ENCODE measurements around the gene CYP3A5. TPM values are rescaled to one million over a fixed set of nuclear protein-coding genes. Genes with fewer than 3 reads are reported as not detected.
"Not testable (repeated sequence)": the region's sequence is repeated elsewhere in the genome, so short reads cannot be mapped to it uniquely, and the experiment has no call there.

CYP3A5 gene
- total and polyA plus RNA-seq, 5 donors from 2014 or later: 0.24 to 0.92 (median 0.74) TPM; not detected in 1

DNA sequence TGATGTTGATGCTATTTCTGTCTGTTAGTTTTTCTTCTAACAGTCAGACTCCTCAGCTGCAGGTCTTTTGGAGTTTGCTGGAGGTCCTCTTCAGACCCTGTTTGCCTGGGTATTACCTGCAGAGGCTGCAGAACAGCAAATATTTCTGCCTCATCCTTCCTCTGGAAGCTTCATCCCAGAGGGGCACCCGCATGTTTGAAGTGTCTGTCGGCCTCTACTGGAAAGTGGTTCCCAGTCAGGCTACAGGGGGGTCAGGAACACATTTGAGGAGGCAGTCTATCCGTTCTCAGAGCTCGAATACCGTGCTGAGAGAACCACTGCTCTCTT is 13.3 kb upstream of the CYP3A5 start:
- no peak overlapping the region for H3K4me3 Mint-ChIP-seq
- peaks cover 4% of the 10 kb centered on the region for H3K36me3 Mint-ChIP-seq
- Histone ChIP-seq H3K4me1 (ENCODE audit: control insufficient read depth, insufficient read depth, low read length, poor library complexity, severe bottlenecking) (no peaks in the 10 kb centered on the region), H3K27ac (ENCODE audit: insufficient read depth, low read length, poor library complexity, severe bottlenecking) (no peak overlapping the region), H3K27me3 (ENCODE audit: control insufficient read depth, insufficient read depth, low read length) (no peaks in the 10 kb centered on the region), H3K4me3 (ENCODE audit: low read depth, low read length) (no peak overlapping the region), H3K36me3 (ENCODE audit: control insufficient read depth, insufficient read depth, low read length) (no peaks in the 10 kb centered on the region), H3K9me3 (ENCODE audit: control insufficient read depth in 2 of 2, low read length in 2 of 2) (peaks cover 0 to 1% of the 10 kb centered on the region in 2 experiments)
- no peak for ATAC-seq (ENCODE audit: low read depth in 2 of 2)
- H3K27me3 Mint-ChIP-seq: peaks cover 9% of the 10 kb centered on the region
- H3K9me3 Mint-ChIP-seq: peaks cover 0 to 21% (median 5%) of the 10 kb centered on the region in 7 donors
- DNase-seq: no peak
- H3K4me1 Mint-ChIP-seq: peaks cover 0 to 5% (median 0%) of the 10 kb centered on the region in 4 donors
- H3K27ac Mint-ChIP-seq: peak overlapping the region in 1 of 3 donors; percentile 12

DNA sequence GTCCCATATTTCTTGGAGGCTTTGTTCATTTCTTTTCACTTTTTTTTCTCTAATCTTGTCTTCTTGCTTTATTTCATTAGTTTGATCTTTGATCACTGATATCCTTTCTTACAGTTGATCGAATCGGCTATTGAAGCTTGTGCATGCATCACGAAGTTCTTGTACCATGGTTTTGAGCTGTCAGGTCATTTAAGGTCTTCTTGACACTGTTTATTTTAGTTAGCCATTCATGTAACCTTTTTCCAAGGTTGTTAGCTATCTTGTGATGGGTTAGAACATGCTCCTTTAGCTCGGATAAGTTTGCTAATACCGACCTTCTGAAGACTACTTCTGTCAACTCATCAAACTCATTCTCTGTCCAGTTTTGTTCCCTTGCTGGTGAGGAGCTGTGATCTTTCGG is 12.8 kb upstream of the CYP3A5 start:
- H3K4me3 ChIP-seq (ENCODE audit: low read depth, low read length); H3K36me3 ChIP-seq (ENCODE audit: control insufficient read depth, insufficient read depth, low read length); H3K36me3 Mint-ChIP-seq; H3K27ac ChIP-seq (ENCODE audit: insufficient read depth, low read length, poor library complexity, severe bottlenecking); H3K4me1 ChIP-seq (ENCODE audit: control insufficient read depth, insufficient read depth, low read length, poor library complexity, severe bottlenecking); H3K27ac Mint-ChIP-seq; H3K4me3 Mint-ChIP-seq; H3K27me3 ChIP-seq (ENCODE audit: control insufficient read depth, insufficient read depth, low read length); DNase-seq; H3K4me1 Mint-ChIP-seq; H3K9me3 ChIP-seq (ENCODE audit: control insufficient read depth in 2 of 2, low read length in 2 of 2); ATAC-seq (ENCODE audit: low read depth in 2 of 2): not testable (repeated sequence)
- H3K27me3 Mint-ChIP-seq: peaks cover 11% of the 10 kb centered on the region
- peaks cover 0 to 22% (median 5%) of the 10 kb centered on the region in 7 donors for H3K9me3 Mint-ChIP-seq

DNA sequence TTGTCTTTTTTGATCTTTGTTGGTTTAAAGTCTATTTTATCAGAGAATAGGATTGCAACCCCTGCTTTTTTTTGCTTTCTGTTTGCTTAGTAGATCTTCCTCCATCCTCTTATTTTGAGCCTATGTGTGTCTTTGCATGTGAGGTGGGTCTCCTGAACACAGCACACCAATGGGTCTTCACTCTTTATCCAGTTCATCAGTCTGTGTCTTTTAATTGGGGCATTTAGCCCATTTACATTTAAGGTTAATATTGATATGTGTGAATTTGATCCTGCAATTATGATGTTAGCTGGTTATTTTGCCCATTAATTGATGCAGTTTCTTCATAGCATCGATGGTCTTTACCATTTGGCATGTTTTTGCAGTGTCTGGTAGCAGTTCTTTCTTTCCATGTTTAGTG is 11.9 kb upstream of the CYP3A5 start:
- not testable (repeated sequence) for H3K36me3 ChIP-seq (ENCODE audit: control insufficient read depth, insufficient read depth, low read length); H3K4me3 ChIP-seq (ENCODE audit: low read depth, low read length); DNase-seq; H3K4me1 Mint-ChIP-seq; H3K36me3 Mint-ChIP-seq; H3K9me3 ChIP-seq (ENCODE audit: control insufficient read depth in 2 of 2, low read length in 2 of 2); ATAC-seq (ENCODE audit: low read depth in 2 of 2); H3K27ac ChIP-seq (ENCODE audit: insufficient read depth, low read length, poor library complexity, severe bottlenecking); H3K27ac Mint-ChIP-seq; H3K27me3 ChIP-seq (ENCODE audit: control insufficient read depth, insufficient read depth, low read length); H3K4me1 ChIP-seq (ENCODE audit: control insufficient read depth, insufficient read depth, low read length, poor library complexity, severe bottlenecking); H3K4me3 Mint-ChIP-seq
- Mint-ChIP-seq H3K9me3 (peaks cover 0 to 24% (median 5%) of the 10 kb centered on the region in 7 donors), H3K27me3 (peaks cover 15% of the 10 kb centered on the region)

DNA sequence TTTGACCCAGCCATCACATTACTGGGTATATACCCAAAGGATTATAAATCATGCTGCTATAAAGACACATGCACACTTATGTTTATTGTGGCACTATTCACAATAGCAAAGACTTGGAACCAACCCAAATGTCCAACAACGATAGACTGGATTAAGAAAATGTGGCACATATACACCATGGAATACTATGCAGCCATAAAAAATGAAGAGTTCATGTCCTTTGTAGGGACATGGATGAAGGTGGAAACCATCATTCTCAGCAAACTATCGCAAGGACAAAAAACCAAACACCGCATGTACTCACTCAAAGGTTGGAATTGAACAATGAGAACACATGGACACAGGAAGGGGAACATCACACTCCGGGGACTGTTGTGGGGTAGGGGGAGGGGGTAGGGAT is 11.1 kb upstream of the CYP3A5 start:
- not testable (repeated sequence) for H3K4me3 Mint-ChIP-seq; H3K4me1 ChIP-seq (ENCODE audit: control insufficient read depth, insufficient read depth, low read length, poor library complexity, severe bottlenecking); ATAC-seq (ENCODE audit: low read depth in 2 of 2); H3K4me3 ChIP-seq (ENCODE audit: low read depth, low read length); H3K27me3 ChIP-seq (ENCODE audit: control insufficient read depth, insufficient read depth, low read length); H3K36me3 ChIP-seq (ENCODE audit: control insufficient read depth, insufficient read depth, low read length); H3K4me1 Mint-ChIP-seq; DNase-seq; H3K27ac ChIP-seq (ENCODE audit: insufficient read depth, low read length, poor library complexity, severe bottlenecking); H3K9me3 ChIP-seq (ENCODE audit: control insufficient read depth in 2 of 2, low read length in 2 of 2); H3K27ac Mint-ChIP-seq; H3K36me3 Mint-ChIP-seq
- H3K9me3 Mint-ChIP-seq: peaks cover 0 to 24% (median 5%) of the 10 kb centered on the region in 7 donors
- H3K27me3 Mint-ChIP-seq: peaks cover 15% of the 10 kb centered on the region

DNA sequence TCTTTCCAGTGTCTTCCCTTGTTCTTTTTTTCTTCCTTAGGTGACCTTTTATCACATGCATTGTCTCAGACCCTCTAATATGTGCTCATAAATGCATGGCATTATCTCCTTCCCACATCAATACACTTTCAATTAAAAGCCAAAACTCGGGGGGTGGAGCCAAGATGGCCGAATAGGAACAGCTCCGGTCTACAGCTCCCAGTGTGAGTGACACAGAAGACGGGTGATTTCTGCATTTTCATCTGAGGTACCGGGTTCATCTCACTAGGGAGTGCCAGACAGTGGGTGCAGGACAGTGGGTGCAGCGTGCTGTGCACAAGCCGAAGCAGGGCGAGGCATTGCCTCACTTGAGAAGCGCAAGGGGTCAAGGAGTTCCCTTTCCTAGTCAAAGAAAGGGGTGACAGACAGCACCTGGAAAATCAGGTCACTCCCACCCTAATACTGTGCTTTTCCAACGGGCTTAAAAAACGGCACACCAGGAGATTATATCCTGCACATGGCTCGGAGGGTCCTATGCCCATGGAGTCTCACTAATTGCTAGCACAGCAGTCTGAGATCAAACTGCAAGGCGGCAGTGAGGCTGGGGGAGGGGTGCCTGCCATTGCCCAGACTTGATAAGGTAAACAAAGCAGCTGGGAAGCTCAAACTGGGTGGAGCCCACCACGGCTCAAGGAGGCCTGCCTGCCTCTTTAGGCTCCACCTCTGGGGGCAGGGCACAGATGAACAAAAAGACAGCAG is 6.2 kb upstream of the CYP3A5 start:
- not testable (repeated sequence) for H3K9me3 ChIP-seq (ENCODE audit: control insufficient read depth in 2 of 2, low read length in 2 of 2); H3K4me1 Mint-ChIP-seq; H3K27me3 ChIP-seq (ENCODE audit: control insufficient read depth, insufficient read depth, low read length); H3K4me3 ChIP-seq (ENCODE audit: low read depth, low read length); H3K4me1 ChIP-seq (ENCODE audit: control insufficient read depth, insufficient read depth, low read length, poor library complexity, severe bottlenecking); H3K36me3 ChIP-seq (ENCODE audit: control insufficient read depth, insufficient read depth, low read length); ATAC-seq (ENCODE audit: low read depth in 2 of 2); H3K27ac ChIP-seq (ENCODE audit: insufficient read depth, low read length, poor library complexity, severe bottlenecking); H3K4me3 Mint-ChIP-seq; H3K27ac Mint-ChIP-seq; DNase-seq
- Mint-ChIP-seq H3K36me3 (peaks cover 15% of the 10 kb centered on the region), H3K27me3 (peaks cover 11% of the 10 kb centered on the region), H3K9me3 (peaks cover 1 to 16% (median 3%) of the 10 kb centered on the region in 7 donors)

DNA sequence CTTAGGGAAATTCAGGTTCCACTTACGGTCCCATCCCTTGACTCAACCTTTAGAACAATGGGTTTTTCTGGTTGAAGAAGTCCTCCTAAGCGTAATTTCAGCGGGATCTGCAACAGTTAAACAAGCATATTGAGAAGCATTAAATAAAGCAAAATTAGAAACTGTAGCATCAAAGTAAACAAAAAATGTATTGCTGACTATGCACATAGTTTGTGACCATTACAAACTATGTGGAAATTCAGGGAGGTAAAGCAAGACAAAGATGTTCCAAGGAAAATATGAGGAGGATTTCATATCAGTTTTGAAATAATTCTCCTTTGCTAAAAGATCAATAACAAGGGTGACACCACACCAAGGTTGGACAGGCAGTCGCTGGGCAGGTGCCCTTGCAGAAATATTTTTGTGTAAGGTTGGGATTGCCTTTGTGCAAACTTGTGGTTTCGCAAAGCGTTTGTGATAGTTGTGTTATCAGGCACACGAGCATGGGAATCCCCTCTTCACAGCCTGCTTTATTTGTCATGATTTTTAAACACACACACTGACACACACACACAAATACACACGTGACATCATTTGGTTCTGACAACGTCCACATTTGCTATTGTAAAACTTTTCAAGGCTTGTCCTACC is 5.4 kb upstream of the CYP3A5 start:
- Histone ChIP-seq H3K4me3 (ENCODE audit: low read depth, low read length) (no peak overlapping the region), H3K36me3 (ENCODE audit: control insufficient read depth, insufficient read depth, low read length) (no peaks in the 10 kb centered on the region), H3K27me3 (ENCODE audit: control insufficient read depth, insufficient read depth, low read length) (no peaks in the 10 kb centered on the region), H3K9me3 (ENCODE audit: control insufficient read depth in 2 of 2, low read length in 2 of 2) (no peaks in the 10 kb centered on the region), H3K4me1 (ENCODE audit: control insufficient read depth, insufficient read depth, low read length, poor library complexity, severe bottlenecking) (no peaks in the 10 kb centered on the region), H3K27ac (ENCODE audit: insufficient read depth, low read length, poor library complexity, severe bottlenecking) (no peak overlapping the region)
- Mint-ChIP-seq H3K4me3 (no peak overlapping the region), H3K9me3 (peaks cover 1 to 15% (median 3%) of the 10 kb centered on the region in 7 donors), H3K4me1 (peaks cover 0 to 7% (median under 1%) of the 10 kb centered on the region in 4 donors), H3K27ac (no peak overlapping the region), H3K36me3 (peaks cover 18% of the 10 kb centered on the region), H3K27me3 (peaks cover 15% of the 10 kb centered on the region)
- ATAC-seq (ENCODE audit: low read depth in 2 of 2) (no peak), DNase-seq (no peak)

DNA sequence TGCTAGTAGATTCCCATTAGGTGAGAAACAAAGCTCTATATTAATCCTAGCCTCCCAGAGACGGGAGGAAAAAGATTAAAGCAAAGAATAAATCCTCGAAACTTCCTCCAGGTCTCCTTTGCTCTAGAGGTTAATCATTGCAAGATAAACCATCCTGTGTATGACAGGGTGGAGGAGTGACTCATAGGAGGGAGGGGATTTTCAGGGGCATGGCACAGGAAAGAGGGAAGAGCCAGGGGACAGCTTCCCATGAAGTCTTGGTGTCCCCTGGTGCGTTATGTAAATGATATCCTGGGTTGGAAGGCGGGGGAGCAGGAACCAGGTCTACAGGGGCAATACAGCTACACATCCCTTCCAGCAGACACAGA is 780 bp downstream of the CYP3A5 start:
- DNase-seq (no peak), ATAC-seq (ENCODE audit: low read depth in 2 of 2) (no peak)
- H3K27ac ChIP-seq (ENCODE audit: insufficient read depth, low read length, poor library complexity, severe bottlenecking): no peak overlapping the region
- H3K4me3 ChIP-seq (ENCODE audit: low read depth, low read length): no peak overlapping the region
- Mint-ChIP-seq H3K27me3 (peaks cover 4% of the 10 kb centered on the region), H3K4me3 (no peak overlapping the region), H3K4me1 (peaks cover 9 to 24% (median 13%) of the 10 kb centered on the region in 4 donors), H3K27ac (no peak overlapping the region), H3K36me3 (peaks cover 22% of the 10 kb centered on the region), H3K9me3 (peaks cover 0 to 9% (median 0%) of the 10 kb centered on the region in 7 donors)
- no peaks in the 10 kb centered on the region for H3K9me3 ChIP-seq (ENCODE audit: control insufficient read depth in 2 of 2, low read length in 2 of 2)
- no peaks in the 10 kb centered on the region for H3K36me3 ChIP-seq (ENCODE audit: control insufficient read depth, insufficient read depth, low read length)
- H3K4me1 ChIP-seq (ENCODE audit: control insufficient read depth, insufficient read depth, low read length, poor library complexity, severe bottlenecking): peaks cover 6% of the 10 kb centered on the region
- no peaks in the 10 kb centered on the region for H3K27me3 ChIP-seq (ENCODE audit: control insufficient read depth, insufficient read depth, low read length)

DNA sequence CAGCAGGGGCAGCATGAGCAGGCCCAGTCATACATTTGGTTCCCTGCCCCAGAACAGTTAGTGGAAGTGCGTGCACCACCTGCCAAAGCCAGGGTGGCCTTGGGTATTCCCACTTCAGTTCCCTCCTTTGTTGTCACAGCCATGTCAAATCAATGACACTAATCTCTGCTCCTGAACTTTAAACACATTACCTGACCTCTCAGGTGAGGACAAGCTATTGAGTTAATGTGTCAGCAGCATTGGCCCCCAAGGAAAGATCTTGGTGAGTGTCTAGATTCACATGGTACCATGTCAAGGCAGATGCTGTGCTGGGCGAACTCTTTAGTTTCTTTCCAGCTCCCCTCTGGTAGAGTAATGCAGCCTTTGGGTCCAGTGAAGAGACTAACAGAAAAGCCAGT is 2.1 kb downstream of the CYP3A5 start:
- Histone ChIP-seq H3K27ac (ENCODE audit: insufficient read depth, low read length, poor library complexity, severe bottlenecking) (no peak overlapping the region), H3K36me3 (ENCODE audit: control insufficient read depth, insufficient read depth, low read length) (no peaks in the 10 kb centered on the region), H3K9me3 (ENCODE audit: control insufficient read depth in 2 of 2, low read length in 2 of 2) (no peaks in the 10 kb centered on the region), H3K4me3 (ENCODE audit: low read depth, low read length) (no peak overlapping the region), H3K4me1 (ENCODE audit: control insufficient read depth, insufficient read depth, low read length, poor library complexity, severe bottlenecking) (peaks cover 6% of the 10 kb centered on the region), H3K27me3 (ENCODE audit: control insufficient read depth, insufficient read depth, low read length) (no peaks in the 10 kb centered on the region)
- Mint-ChIP-seq H3K4me1 (peaks cover 7 to 27% (median 13%) of the 10 kb centered on the region in 4 donors), H3K27ac (no peak overlapping the region), H3K27me3 (peaks cover 4% of the 10 kb centered on the region), H3K4me3 (no peak overlapping the region), H3K36me3 (peaks cover 20% of the 10 kb centered on the region), H3K9me3 (peaks cover 0 to 5% (median 0%) of the 10 kb centered on the region in 7 donors)
- no peak for DNase-seq
- ATAC-seq (ENCODE audit: low read depth in 2 of 2): no peak
